Measurements from ENCODE around the gene PAM. TPM values are rescaled to one million over a fixed set of nuclear protein-coding genes. Genes with fewer than 3 reads are reported as not detected.

PAM gene
- total RNA-seq, 1 experiment from 2014 or later, result 257 TPM

- Histone ChIP-seq H3K4me2 (ENCODE audit: low read length) (no peak overlapping the region), H3K9me3 (ENCODE audit: control insufficient read depth in 1 of 2, insufficient read depth in 1 of 2, low read depth in 1 of 2, low read length in 2 of 2) (no peaks in the 10 kb centered on the region), H3K27ac (ENCODE audit: low read depth, low read length) (no peak overlapping the region), H3K4me1 (ENCODE audit: control insufficient read depth in 1 of 2, insufficient read depth in 2 of 2, low read length in 2 of 2) (no peaks in the 10 kb centered on the region), H3K4me3 (replicated peaks in 1 of 2; ENCODE audit: low read depth in 1 of 2, low read length in 2 of 2) (no peak overlapping the region), H3K79me2 (ENCODE audit: insufficient read depth, low read length) (no peaks in the 10 kb centered on the region), H3K27me3 (ENCODE audit: insufficient read depth, low read length) (no peaks in the 10 kb centered on the region), H3K9ac (ENCODE audit: low read length) (no peak overlapping the region), H3K36me3 (ENCODE audit: control insufficient read depth in 1 of 2, insufficient read depth in 2 of 2, low read length in 2 of 2) (no peaks in the 10 kb centered on the region), H4K20me1 (ENCODE audit: insufficient read depth) (no peaks in the 10 kb centered on the region), H2AFZ (ENCODE audit: low read depth, low read length, poor library complexity, severe bottlenecking) (no peak overlapping the region), H3K9me2 (ENCODE audit: insufficient read depth) (no peaks in the 10 kb centered on the region)
- BruUV-seq (replicated peaks), result no TSS peak
- ChIA-PET RAD21 (ENCODE audit: low non-redundant PET in 1 of 2, low total read pairs in 2 of 2, uncharacterized antibody in 2 of 2, unreplicated experiment in 2 of 2) (no interaction called here), POLR2A (no interaction called here), CTCF (no interaction called here)
- DNase-seq (ENCODE audit: low read depth, low spot score), result no peak
- no peak for ATAC-seq
- intact Hi-C loops (cut with micrococcal nuclease), result no loop called here
- TF ChIP-seq ZFX (IDR thresholded peaks at IDR 0.05), result no peak
- no peak for TF ChIP-seq POLR2AphosphoS5 (IDR thresholded peaks at IDR 0.05; ENCODE audit: low read depth, low read length)
- TF ChIP-seq POLR2A (IDR thresholded peaks at IDR 0.05; ENCODE audit: borderline replicate concordance, extremely low read depth, insufficient read depth, insufficient read length), result no peak
- TF ChIP-seq TCF7L2 (IDR thresholded peaks at IDR 0.05; ENCODE audit: borderline replicate concordance, extremely low read depth, insufficient read depth, insufficient read length), result no peak
- TF ChIP-seq ATF3 (IDR thresholded peaks at IDR 0.05), result no peak
- no peak for TF ChIP-seq ELF1 (IDR thresholded peaks at IDR 0.05; ENCODE audit: borderline replicate concordance, low read depth)
- TF ChIP-seq JUND (IDR thresholded peaks at IDR 0.05), result no peak
- TF ChIP-seq REST (IDR thresholded peaks at IDR 0.05; ENCODE audit: low read depth), result no peak
- TF ChIP-seq EZH2 (IDR thresholded peaks at IDR 0.05), result no peak
- no peak for TF ChIP-seq EGR1 (IDR thresholded peaks at IDR 0.05; ENCODE audit: low read depth)
- TF ChIP-seq ZNF274 (IDR thresholded peaks at IDR 0.05; ENCODE audit: low read depth, low read length), result no peak
- no peak for TF ChIP-seq MAX (IDR thresholded peaks at IDR 0.05)
- no peak for TF ChIP-seq CBX3 (IDR thresholded peaks at IDR 0.05; ENCODE audit: low read depth)
- TF ChIP-seq YY1 (IDR thresholded peaks at IDR 0.05; ENCODE audit: extremely low read depth, insufficient replicate concordance, low read depth, low read length), result no peak
- no peak for TF ChIP-seq RAD21 (IDR thresholded peaks at IDR 0.05; ENCODE audit: low read depth)
- TF ChIP-seq CEBPB (IDR thresholded peaks at IDR 0.05; ENCODE audit: low read depth), result no peak
- no peak for TF ChIP-seq SIN3A (IDR thresholded peaks at IDR 0.05; ENCODE audit: low read depth)
- no peak for TF ChIP-seq EZH2phosphoT487 (IDR thresholded peaks at IDR 0.05; ENCODE audit: borderline replicate concordance)
- no peak for TF ChIP-seq ZBTB33 (IDR thresholded peaks at IDR 0.05; ENCODE audit: extremely low read depth, insufficient replicate concordance, low read length)
- TF ChIP-seq CTCF (IDR thresholded peaks at IDR 0.05 in 2 of 3, conservative IDR thresholded peaks at IDR 0.05 in 1 of 3; ENCODE audit: borderline replicate concordance in 1 of 3, insufficient read depth in 1 of 3, low read depth in 2 of 3, low read length in 2 of 3), result no peak
These were observed 23.4 kb upstream of the PAM start for GRCh38 chr5:102731693-102732092.
